Osteocyte (in vitro differentiated cells): ENCODE data around the gene PABPC3. TPM values are rescaled to one million over a fixed set of nuclear protein-coding genes. Genes with fewer than 3 reads are reported as not detected.

Experiments
- DNase-seq: peaks from one replicate; pipeline ENCODE4 v3.0.0; 2021; ENCODE audit warnings: mixed read lengths; ENCODE audit not compliant: unreplicated experiment; ENCODE audit errors: extremely low spot score
- H3K27ac Mint-ChIP-seq: one replicate; pipeline ENCODE4 v1.8.0; 2021; ENCODE audit warnings: mild to moderate bottlenecking, mixed read lengths; ENCODE audit not compliant: unreplicated experiment
- H3K27me3 Mint-ChIP-seq: one replicate; pipeline ENCODE4 v1.8.0; 2021; ENCODE audit warnings: mixed read lengths; ENCODE audit not compliant: unreplicated experiment
- H3K36me3 Mint-ChIP-seq: one replicate; pipeline ENCODE4 v1.8.0; 2021; ENCODE audit warnings: mixed read lengths; ENCODE audit not compliant: unreplicated experiment
- H3K4me1 Mint-ChIP-seq: one replicate; pipeline ENCODE4 v1.8.0; 2021; ENCODE audit warnings: mixed read lengths; ENCODE audit not compliant: unreplicated experiment
- H3K4me3 Mint-ChIP-seq: one replicate; pipeline ENCODE4 v1.8.0; 2021; ENCODE audit warnings: mild to moderate bottlenecking, moderate library complexity, mixed read lengths; ENCODE audit not compliant: unreplicated experiment
- H3K9me3 Mint-ChIP-seq: one replicate; pipeline ENCODE4 v1.8.0; 2021; ENCODE audit warnings: mixed read lengths; ENCODE audit not compliant: unreplicated experiment
- total RNA-seq: library from RNA; stranded (reverse); gene quantifications from 2 replicates; pipeline ENCODE4 v1.2.1, GENCODE V29; 2021
- TF ChIP-seq, protein P1 (sequence below): fragments of 200-600 bp; sonication (generic); IDR thresholded peaks from 2 replicates; pipeline ENCODE4 v1.5.0; 2021; ENCODE audit warnings: antibody characterized with exemption, mild to moderate bottlenecking, moderate library complexity

The PABPC3 gene
- total RNA-seq, 1 donor from 2014 or later, result 0.16 TPM

DNA sequence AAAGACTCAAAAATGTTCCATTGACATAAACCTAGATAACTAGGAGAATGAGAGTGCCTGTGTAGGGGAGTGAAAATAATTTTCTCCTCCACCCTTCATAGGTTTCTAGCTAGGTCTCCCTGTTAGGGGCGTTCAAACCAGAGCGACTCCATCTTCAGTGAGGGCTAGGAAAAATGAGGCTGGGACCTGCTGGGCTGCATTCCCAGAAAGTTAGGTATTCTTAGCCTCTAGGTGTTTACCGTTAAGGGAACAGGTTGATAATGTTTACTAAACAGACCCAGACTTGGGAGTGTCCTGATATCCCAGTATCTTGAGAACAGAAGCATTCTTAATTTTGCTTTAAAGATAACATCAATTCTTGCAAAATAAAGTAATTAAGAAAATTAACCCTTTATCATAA is 20.1 kb downstream of the PABPC3 start:
- Mint-ChIP-seq H3K36me3 (no peaks in the 10 kb centered on the region), H3K4me3 (no peak overlapping the region), H3K9me3 (no peaks in the 10 kb centered on the region), H3K27me3 (peaks cover 27% of the 10 kb centered on the region), H3K4me1 (no peaks in the 10 kb centered on the region), H3K27ac (no peak overlapping the region)
- TF ChIP-seq, protein P1, sequence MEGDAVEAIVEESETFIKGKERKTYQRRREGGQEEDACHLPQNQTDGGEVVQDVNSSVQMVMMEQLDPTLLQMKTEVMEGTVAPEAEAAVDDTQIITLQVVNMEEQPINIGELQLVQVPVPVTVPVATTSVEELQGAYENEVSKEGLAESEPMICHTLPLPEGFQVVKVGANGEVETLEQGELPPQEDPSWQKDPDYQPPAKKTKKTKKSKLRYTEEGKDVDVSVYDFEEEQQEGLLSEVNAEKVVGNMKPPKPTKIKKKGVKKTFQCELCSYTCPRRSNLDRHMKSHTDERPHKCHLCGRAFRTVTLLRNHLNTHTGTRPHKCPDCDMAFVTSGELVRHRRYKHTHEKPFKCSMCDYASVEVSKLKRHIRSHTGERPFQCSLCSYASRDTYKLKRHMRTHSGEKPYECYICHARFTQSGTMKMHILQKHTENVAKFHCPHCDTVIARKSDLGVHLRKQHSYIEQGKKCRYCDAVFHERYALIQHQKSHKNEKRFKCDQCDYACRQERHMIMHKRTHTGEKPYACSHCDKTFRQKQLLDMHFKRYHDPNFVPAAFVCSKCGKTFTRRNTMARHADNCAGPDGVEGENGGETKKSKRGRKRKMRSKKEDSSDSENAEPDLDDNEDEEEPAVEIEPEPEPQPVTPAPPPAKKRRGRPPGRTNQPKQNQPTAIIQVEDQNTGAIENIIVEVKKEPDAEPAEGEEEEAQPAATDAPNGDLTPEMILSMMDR, result no peak
- no peak for DNase-seq

DNA sequence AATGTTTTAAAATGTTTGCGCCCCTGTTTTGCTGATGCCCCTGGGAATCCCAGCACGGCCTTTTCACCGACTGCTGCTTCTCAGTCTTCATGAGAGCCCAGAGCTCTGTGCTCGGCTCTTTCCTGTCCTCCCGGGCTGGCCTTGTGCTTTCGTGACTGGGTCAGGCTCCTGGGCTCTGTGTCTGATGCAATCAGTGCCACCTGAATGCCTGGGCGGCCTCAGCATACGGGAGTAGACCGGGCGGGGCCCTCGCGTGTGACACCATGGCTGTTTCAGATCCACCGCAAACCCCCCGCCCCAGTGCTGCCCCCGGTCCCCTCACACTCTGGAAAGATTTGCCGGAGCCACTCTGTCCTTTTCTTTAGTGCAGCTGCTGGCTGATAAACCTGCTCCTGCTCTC is 21.4 kb downstream of the PABPC3 start:
- Mint-ChIP-seq H3K27ac (no peak overlapping the region), H3K9me3 (no peaks in the 10 kb centered on the region), H3K36me3 (no peaks in the 10 kb centered on the region), H3K4me1 (no peaks in the 10 kb centered on the region), H3K4me3 (no peak overlapping the region), H3K27me3 (peaks cover 20% of the 10 kb centered on the region)
- TF ChIP-seq, protein P1, result no peak
- no peak for DNase-seq

DNA sequence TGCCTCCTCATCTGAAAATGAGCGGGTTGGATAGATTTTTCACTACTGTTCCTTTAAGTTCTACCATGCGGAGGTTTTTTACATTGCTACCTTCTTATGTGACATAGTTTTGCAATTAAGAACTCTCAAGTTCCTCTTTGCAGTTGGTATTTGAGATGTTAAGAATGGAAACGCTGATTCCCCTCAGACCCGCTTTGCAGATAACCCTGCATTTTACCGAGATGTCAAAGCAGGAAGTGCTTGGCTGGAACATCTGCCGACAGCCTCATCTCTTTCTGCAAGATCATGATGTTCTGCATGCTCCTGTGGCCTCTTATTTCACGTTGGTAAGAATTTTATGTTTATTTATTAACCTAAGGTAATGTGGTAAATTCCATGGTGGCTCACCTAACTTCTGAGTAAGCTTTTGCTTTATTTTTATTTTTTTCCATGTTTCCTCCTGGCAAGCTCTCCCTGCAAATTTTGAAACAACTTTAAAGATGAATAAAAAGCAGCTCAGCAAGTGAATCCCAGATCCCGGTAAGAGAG is 22.5 kb downstream of the PABPC3 start:
- DNase-seq, result no peak
- Mint-ChIP-seq H3K27ac (no peak overlapping the region), H3K4me1 (no peaks in the 10 kb centered on the region), H3K9me3 (no peaks in the 10 kb centered on the region), H3K27me3 (peaks cover 18% of the 10 kb centered on the region), H3K4me3 (no peak overlapping the region), H3K36me3 (no peaks in the 10 kb centered on the region)
- TF ChIP-seq, protein P1, result no peak

- Mint-ChIP-seq H3K4me1 (no peaks in the 10 kb centered on the region), H3K27ac (no peak overlapping the region), H3K4me3 (no peak overlapping the region), H3K9me3 (no peaks in the 10 kb centered on the region), H3K27me3 (peaks cover 12% of the 10 kb centered on the region), H3K36me3 (no peaks in the 10 kb centered on the region)
- no peak for DNase-seq
- TF ChIP-seq, protein P1, result no peak
These were observed 35.0 kb downstream of the PABPC3 start for GRCh38 chr13:25130944-25131343.

DNA sequence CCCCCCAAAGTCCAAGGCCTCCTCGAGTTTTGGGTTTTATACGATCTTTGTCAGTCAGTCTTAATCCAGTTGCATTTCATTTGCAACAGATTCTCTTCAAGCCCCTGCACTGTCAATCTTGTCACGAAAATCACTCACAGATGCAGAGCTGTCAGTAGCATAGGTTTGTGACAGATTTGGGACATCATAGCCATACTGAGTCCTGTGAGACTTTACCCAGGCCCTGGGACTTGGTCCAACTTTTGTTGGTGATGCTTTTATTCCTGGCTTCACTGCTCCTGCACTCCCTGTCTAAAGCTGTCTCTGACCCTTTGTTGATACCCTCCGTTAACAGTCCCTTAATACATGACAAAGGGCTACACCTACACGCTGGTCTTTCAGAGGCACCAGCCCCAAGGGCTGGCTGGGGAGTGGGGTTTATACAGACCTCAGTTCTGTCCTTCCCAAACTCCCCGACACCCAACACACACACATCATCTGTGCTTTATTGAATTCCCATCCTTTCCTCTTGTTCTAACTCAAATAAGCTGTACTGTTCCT is 36.0 kb downstream of the PABPC3 start:
- H3K27ac Mint-ChIP-seq, result no peak overlapping the region
- H3K4me1 Mint-ChIP-seq, result no peaks in the 10 kb centered on the region
- H3K36me3 Mint-ChIP-seq, result no peaks in the 10 kb centered on the region
- H3K4me3 Mint-ChIP-seq, result no peak overlapping the region
- peaks cover 18% of the 10 kb centered on the region for H3K27me3 Mint-ChIP-seq
- no peak for DNase-seq
- TF ChIP-seq, protein P1, result no peak
- H3K9me3 Mint-ChIP-seq, result no peaks in the 10 kb centered on the region
